GM12878 (cell line): ENCODE measurements around the gene KCNC2. TPM values are rescaled to one million over a fixed set of nuclear protein-coding genes. Genes with fewer than 3 reads are reported as not detected.

Source experiments
- ATAC-seq: fragments of 200-7000 bp; cut with Tn5 transposase; 3 replicates; pipeline ENCODE4 v1.9.1; 2020; ENCODE audit warnings: mild to moderate bottlenecking, moderate library complexity
- BruUV-seq: library from RNA; stranded (reverse); fragments of 400-500 nt; replicated peaks from 2 replicates; lab custom pipeline; 2021; lab: Mats Ljungman, UMichigan
- CTCF ChIA-PET: fragments of 300-600 bp; sonication (Branson Sonifier 250); formaldehyde crosslinking; extraction: SDS; loops from one replicate; lab custom pipeline; 2021; ENCODE audit warnings: inconsistent platforms; lab: Yijun Ruan, JAX
- POLR2A ChIA-PET: fragments of 350-600 bp; formaldehyde crosslinking; extraction: SDS; loops from one replicate; lab custom pipeline; 2021; ENCODE audit warnings: inconsistent platforms; lab: Charles Lee
- RAD21 ChIA-PET: fragments of 300-600 bp; sonication (Branson Sonifier 250); formaldehyde crosslinking; loops from one replicate; lab custom pipeline; 2023; ENCODE audit warnings: antibody characterized with exemption; ENCODE audit not compliant: unreplicated experiment; lab: Charles Lee
- SMC1A ChIA-PET: fragments of 300-600 bp; sonication (Branson Sonifier 250); formaldehyde crosslinking; loops from one replicate; lab custom pipeline; 2023; ENCODE audit not compliant: unreplicated experiment, uncharacterized antibody; lab: Charles Lee
- DNase-seq: peaks from one replicate; pipeline ENCODE4 v3.0.0-alpha.2; 2011; ENCODE audit warnings: low read depth, low spot score
- FAIRE-seq: peaks from 3 replicates; lab custom pipeline; 2011; peaks lifted over from hg19 to GRCh38; lab: Jason Lieb, UNC
- H2AFZ ChIP-seq: 2 replicates; pipeline ENCODE4 v1.6.0; 2011; ENCODE audit warnings: low read depth, low read length, control low read depth; ENCODE audit not compliant: control insufficient read depth
- H3K27ac ChIP-seq: 2 replicates; pipeline ENCODE4 v1.5.1; 2011; ENCODE audit warnings: control low read depth; ENCODE audit not compliant: control insufficient read depth, insufficient read depth
- H3K27me3 ChIP-seq, 2 experiments: replicated peaks in 1 of 2; 2 replicates each; pipeline versions ENCODE4 v1.6.0 to v1.6.1; 2011; ENCODE audit warnings: low read length in 1 of 2; ENCODE audit not compliant: control insufficient read depth in 2 of 2, insufficient read depth in 2 of 2
- H3K36me3 ChIP-seq, 2 experiments: 2 replicates each; pipeline ENCODE4 v1.5.1; 2011; ENCODE audit warnings: low read length in 1 of 2; ENCODE audit not compliant: control insufficient read depth in 2 of 2, insufficient read depth in 2 of 2
- H3K4me1 ChIP-seq: 2 replicates; pipeline ENCODE4 v1.6.1; 2011; ENCODE audit warnings: mild to moderate bottlenecking, low read length, moderate library complexity, mixed read lengths; ENCODE audit not compliant: control insufficient read depth, insufficient read depth
- H3K4me2 ChIP-seq: 2 replicates; pipeline ENCODE4 v1.6.0; 2011; ENCODE audit warnings: control low read depth; ENCODE audit not compliant: control insufficient read depth, insufficient read depth
- H3K4me3 ChIP-seq: fragments of 200-600 bp; sonication (generic); 2 replicates; pipeline ENCODE4 v1.5.1; 2016
- H3K79me2 ChIP-seq: 2 replicates; pipeline ENCODE4 v1.6.0; 2011; ENCODE audit warnings: low read length; ENCODE audit not compliant: control insufficient read depth, insufficient read depth
- H3K9ac ChIP-seq: 2 replicates; pipeline ENCODE4 v1.8.0; 2011; ENCODE audit warnings: low read length, control low read depth, mixed read lengths; ENCODE audit not compliant: control insufficient read depth, insufficient read depth
- H3K9me3 ChIP-seq: replicated peaks from 3 replicates; pipeline ENCODE4 v1.5.1; 2011; ENCODE audit warnings: mild to moderate bottlenecking, low read length; ENCODE audit not compliant: control insufficient read depth, insufficient read depth
- H4K20me1 ChIP-seq: 2 replicates; pipeline ENCODE4 v1.6.0; 2011; ENCODE audit not compliant: control insufficient read depth, insufficient read depth
- EED ChIP-seq: sonication (generic); IDR thresholded peaks from 2 replicates; pipeline ENCODE4 v1.6.1; 2016; ENCODE audit warnings: antibody characterized with exemption, low read depth
- EP300 ChIP-seq, 2 experiments: fragments of 150-350 bp in 1 of 2; IDR thresholded peaks; 2 replicates each; pipeline ENCODE4 v1.6.1; 2011 to 2012; ENCODE audit warnings: low read depth in 2 of 2, low read length in 2 of 2, borderline replicate concordance in 1 of 2, improper control_type of control experiment in 1 of 2, inconsistent platforms in 1 of 2; ENCODE audit not compliant: control insufficient read depth in 1 of 2
- ETV6 ChIP-seq, 2 experiments: fragments of 450-650 bp in 1 of 2; IDR thresholded peaks in 1 of 2; conservative IDR thresholded peaks in 1 of 2; 2 replicates each; pipeline ENCODE4 v1.6.1; 2014; ENCODE audit warnings: antibody characterized with exemption in 1 of 2, borderline replicate concordance in 1 of 2, low read depth in 1 of 2, mild to moderate bottlenecking in 1 of 2, moderate library complexity in 1 of 2
- NRF1 ChIP-seq: conservative IDR thresholded peaks from 2 replicates; pipeline ENCODE4 v1.6.1; 2011; ENCODE audit warnings: mild to moderate bottlenecking, low read depth, low read length, improper control_type of control experiment
- PRDM15 ChIP-seq: fragments of 450-650 bp; formaldehyde crosslinking; IDR thresholded peaks from 2 replicates; pipeline ENCODE4 v1.4.0; 2020; ENCODE audit warnings: mild to moderate bottlenecking, moderate library complexity
- SMC3 ChIP-seq: IDR thresholded peaks from 2 replicates; pipeline ENCODE4 v1.6.1; 2011; ENCODE audit warnings: low read length, improper control_type of control experiment, borderline replicate concordance
- WGBS: methylation state at CpG from one replicate; pipeline ENCODE4 v1.1.6; 2016; ENCODE audit warnings: low lambda C conversion rate; ENCODE audit not compliant: insufficient replicate concordance, insufficient coverage; ENCODE audit errors: missing lambda C conversion rate; 5-methylcytosine and 5-hydroxymethylcytosine counted together
- in situ Hi-C: fragments of 300-500 bp; cut with MboI; formaldehyde crosslinking; loops from 9 replicates; pipeline ENCODE4 v1.14.3; 2018; ENCODE audit warnings: mixed read lengths
- intact Hi-C: fragments of 100-400 bp; cut with micrococcal nuclease; formaldehyde crosslinking; loops from one replicate; pipeline ENCODE4 v1.14.2; 2022; ENCODE audit not compliant: unreplicated experiment
- polyA plus RNA-seq, 11 experiments: library from polyadenylated mRNA; depleted of rRNA in 4 of 11; unstranded in 6 of 11; stranded (reverse) in 5 of 11; fragments of >200 nt; fragmentation: Nextera tagmentation in 4 of 11; fragmentation: Illumina TruSeq in 1 of 11; extraction: Ambion mirVana in 4 of 11; extraction: Trizol in 1 of 11; gene quantifications; 1 replicate in 1 of 11; 2 replicates in 10 of 11; pipeline versions ENCODE4 v1.2.1 to v1.2.3, GENCODE V29; 2011 to 2016; ENCODE audit warnings: inconsistent platforms in 2 of 11, missing spikeins in 2 of 11, low read depth in 1 of 11
- total RNA-seq, 4 experiments: library from RNA; depleted of rRNA in 3 of 4; stranded (reverse); fragments of >200 nt in 3 of 4; fragmentation: Illumina TruSeq in 1 of 4; extraction: Trizol in 1 of 4; gene quantifications; 2 replicates each; pipeline versions ENCODE4 v1.2.1 to v1.2.3, GENCODE V29; 2013 to 2021

The KCNC2 gene
- total and polyA plus RNA-seq, 10 of the 15 experiments (the other 5 are each of a cell fraction or from before 2014, with no cell fraction given): 0.03 to 2.3 (median 0.08) TPM; not detected in 7

DNA sequence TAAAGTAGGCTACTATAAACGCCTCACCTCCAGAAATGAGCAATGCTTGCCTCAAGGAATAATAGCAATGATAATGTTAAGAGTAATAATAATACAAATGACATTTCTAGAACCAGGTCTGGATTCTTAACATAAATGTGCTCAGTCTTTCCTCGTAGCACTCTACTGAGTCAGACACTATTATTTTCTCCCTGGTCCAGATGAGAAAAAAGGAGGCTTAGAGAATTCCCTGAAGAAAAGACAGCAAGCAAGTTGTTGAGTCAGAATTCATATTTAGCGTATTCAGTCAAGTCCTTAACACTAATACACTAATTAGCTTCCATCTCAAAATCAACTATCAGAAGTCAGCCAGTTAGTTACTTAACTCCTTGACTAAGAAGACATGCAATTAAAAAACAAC, 13.2 kb downstream of the KCNC2 start:
- Histone ChIP-seq H3K4me1 (no peaks in the 10 kb centered on the region), H2AFZ (no peak overlapping the region), H3K9ac (no peak overlapping the region), H3K4me3 (no peak overlapping the region), H4K20me1 (no peaks in the 10 kb centered on the region), H3K27me3 (no peaks in the 10 kb centered on the region), H3K79me2 (no peaks in the 10 kb centered on the region), H3K9me3 (no peaks in the 10 kb centered on the region), H3K36me3 (no peaks in the 10 kb centered on the region), H3K27ac (no peak overlapping the region), H3K4me2 (no peak overlapping the region)
- ATAC-seq (no peak), FAIRE-seq (no peak), DNase-seq (no peak)
- intact Hi-C loops (no loop called here), in situ Hi-C loops (no loop called here)
- no TSS peak for BruUV-seq
- ChIA-PET SMC1A (no interaction called here), POLR2A (no interaction called here), RAD21 (no interaction called here), CTCF (no interaction called here)
- 1% methylated on average over 3 of the region's 3 CpGs for WGBS
- TF ChIP-seq EP300 (IDR thresholded peaks at IDR 0.05; ENCODE audit: borderline replicate concordance in 1 of 2, control insufficient read depth in 1 of 2, low read depth in 2 of 2, low read length in 2 of 2) (no peak), ETV6 (conservative IDR thresholded peaks at IDR 0.05 in 1 of 2, IDR thresholded peaks at IDR 0.05 in 1 of 2; ENCODE audit: borderline replicate concordance in 1 of 2, low read depth in 1 of 2) (no peak), NRF1 (no peak), PRDM15 (CRISPR knock-in tag) (no peak), EED (no peak), SMC3 (no peak)
